GM23248 (cell line): ENCODE data around the gene POMC. TPM values are rescaled to one million over a fixed set of nuclear protein-coding genes. Genes with fewer than 3 reads are reported as not detected.
"Not testable (repeated sequence)": the region's sequence is repeated elsewhere in the genome, so short reads cannot be mapped to it uniquely, and the experiment has no call there.

Experiments
- DNase-seq: peaks from one replicate; pipeline ENCODE4 v3.0.0-alpha.2; 2015
- H2AFZ ChIP-seq: fragments of 200-600 bp; sonication (generic); 2 replicates; pipeline ENCODE4 v1.6.1; 2016; ENCODE audit warnings: antibody characterized with exemption
- H3F3A ChIP-seq: fragments of 200-600 bp; sonication (generic); 2 replicates; pipeline ENCODE4 v1.6.1; 2016; ENCODE audit warnings: mild to moderate bottlenecking, antibody characterized with exemption, mixed run types; ENCODE audit not compliant: insufficient read depth
- H3K27ac ChIP-seq: fragments of 200-600 bp; sonication (generic); 2 replicates; pipeline ENCODE4 v1.5.1; 2016; ENCODE audit warnings: mild to moderate bottlenecking
- H3K27me3 ChIP-seq: fragments of 200-600 bp; sonication (generic); replicated peaks from 2 replicates; pipeline ENCODE4 v1.6.1; 2016; ENCODE audit warnings: mild to moderate bottlenecking; ENCODE audit not compliant: insufficient read depth
- H3K36me3 ChIP-seq: fragments of 200-600 bp; sonication (generic); 2 replicates; pipeline ENCODE4 v1.6.1; 2016; ENCODE audit warnings: low read depth, mild to moderate bottlenecking
- H3K4me1 ChIP-seq: fragments of 200-600 bp; sonication (generic); 2 replicates; pipeline ENCODE4 v1.6.1; 2016; ENCODE audit warnings: mild to moderate bottlenecking; ENCODE audit not compliant: insufficient read depth
- H3K4me2 ChIP-seq: fragments of 200-600 bp; sonication (generic); one replicate; pipeline ENCODE4 v1.6.1; 2016; ENCODE audit warnings: mild to moderate bottlenecking; ENCODE audit not compliant: unreplicated experiment
- H3K4me3 ChIP-seq: fragments of 200-600 bp; sonication (generic); 2 replicates; pipeline ENCODE4 v1.5.1; 2016; ENCODE audit warnings: mild to moderate bottlenecking
- H3K79me2 ChIP-seq: fragments of 200-600 bp; sonication (generic); 2 replicates; pipeline ENCODE4 v1.6.1; 2016; ENCODE audit warnings: mild to moderate bottlenecking; ENCODE audit not compliant: insufficient read depth
- H3K9ac ChIP-seq: fragments of 200-600 bp; sonication (generic); 2 replicates; pipeline ENCODE4 v1.6.1; 2016; ENCODE audit warnings: mild to moderate bottlenecking
- H3K9me2 ChIP-seq: fragments of 200-600 bp; sonication (generic); 2 replicates; pipeline ENCODE4 v1.6.1; 2016; ENCODE audit warnings: mixed run types, mild to moderate bottlenecking, moderate library complexity; ENCODE audit not compliant: insufficient read depth
- H3K9me3 ChIP-seq: fragments of 200-600 bp; sonication (generic); one replicate; pipeline ENCODE4 v1.6.1; 2017; ENCODE audit warnings: low read depth
- H4K20me1 ChIP-seq: fragments of 200-600 bp; sonication (generic); 2 replicates; pipeline ENCODE4 v1.6.0; 2016; ENCODE audit not compliant: insufficient read depth
- EZH2 ChIP-seq: fragments of 200-600 bp; sonication (generic); IDR thresholded peaks from 2 replicates; pipeline ENCODE4 v1.6.1; 2018; ENCODE audit warnings: antibody characterized with exemption, mild to moderate bottlenecking; ENCODE audit not compliant: insufficient read depth, poor library complexity, severe bottlenecking
- EZH2phosphoT487 ChIP-seq: fragments of 200-600 bp; sonication (generic); IDR thresholded peaks from 2 replicates; pipeline ENCODE4 v1.6.1; 2018; ENCODE audit warnings: antibody characterized with exemption, moderate library complexity, mild to moderate bottlenecking, low read depth; ENCODE audit not compliant: insufficient read depth
- WGBS, 2 experiments: methylation state at CpG; one replicate each; pipeline ENCODE4 v1.1.6; 2015 to 2017; ENCODE audit warnings: low lambda C conversion rate in 2 of 2, low coverage in 1 of 2; ENCODE audit errors: missing lambda C conversion rate in 2 of 2; 5-methylcytosine and 5-hydroxymethylcytosine counted together
- in situ Hi-C: fragments of 300-500 bp; cut with MboI; formaldehyde crosslinking; loops from 2 replicates; pipeline ENCODE4 v1.15.0; 2020
- polyA plus RNA-seq: library from polyadenylated mRNA; unstranded; fragments of >200 nt; fragmentation: Nextera tagmentation; extraction: Ambion mirVana; gene quantifications from 2 replicates; pipeline ENCODE4 v1.2.1, GENCODE V29; 2016
- total RNA-seq: library from RNA; depleted of rRNA; stranded (reverse); fragments of >200 nt; shearing (Covaris generic); gene quantifications from 2 replicates; pipeline ENCODE4 v1.2.3, GENCODE V29; 2014

POMC gene
- total and polyA plus RNA-seq, 2 experiments from 2014 or later = 2.5 to 3.6 TPM

GRCh38 chr2:25170888-25171287 is 2.5 kb upstream of the POMC start:
- Histone ChIP-seq H3K4me3 (no peak overlapping the region), H3K4me2 (no peak overlapping the region), H4K20me1 (no peaks in the 10 kb centered on the region), H3K9me2 (no peaks in the 10 kb centered on the region), H3K27ac (no peak overlapping the region), H3K4me1 (no peaks in the 10 kb centered on the region), H3K9ac (no peak overlapping the region), H3F3A (no peaks in the 10 kb centered on the region), H2AFZ (no peak overlapping the region), H3K27me3 (peaks cover 72% of the 10 kb centered on the region), H3K9me3 (no peaks in the 10 kb centered on the region), H3K36me3 (no peaks in the 10 kb centered on the region), H3K79me2 (no peaks in the 10 kb centered on the region)
- DNase-seq = no peak
- 62 to 71% methylated on average over 7 of the region's 7 CpGs for WGBS, 2 experiments
- no peak for TF ChIP-seq EZH2
- TF ChIP-seq EZH2phosphoT487 = no peak
- in situ Hi-C loops = no loop called here

- H3K9me2 ChIP-seq = no peaks in the 10 kb centered on the region
- no peak overlapping the region for H3K9ac ChIP-seq
- TF ChIP-seq EZH2phosphoT487 (0 out of 2 replicates have a peak, but pooled peaks have one; percentile 10), EZH2 (no peak)
- H3K27ac ChIP-seq = no peak overlapping the region
- H3K4me1 ChIP-seq = no peaks in the 10 kb centered on the region
- H2AFZ ChIP-seq = no peak overlapping the region
- no peaks in the 10 kb centered on the region for H3F3A ChIP-seq
- H3K4me2 ChIP-seq = no peak overlapping the region
- H3K27me3 ChIP-seq = peaks cover 74% of the 10 kb centered on the region
- no peak for DNase-seq
- no peaks in the 10 kb centered on the region for H3K79me2 ChIP-seq
- no peaks in the 10 kb centered on the region for H3K36me3 ChIP-seq
- H4K20me1 ChIP-seq = no peaks in the 10 kb centered on the region
- H3K4me3 ChIP-seq = no peak overlapping the region
- no peaks in the 10 kb centered on the region for H3K9me3 ChIP-seq
- 6 to 36% methylated on average over 2 of the region's 2 CpGs for WGBS, 2 experiments
- in situ Hi-C loops = no loop called here
Measured at GRCh38 chr2:25169073-25169470, 692 bp upstream of the POMC start.

- in situ Hi-C loops = no loop called here
- Histone ChIP-seq H3K4me3 (no peak overlapping the region), H3K4me2 (no peak overlapping the region), H3K9ac (no peak overlapping the region), H3K79me2 (no peaks in the 10 kb centered on the region), H3K36me3 (no peaks in the 10 kb centered on the region), H3K27me3 (peaks cover 65% of the 10 kb centered on the region), H3K27ac (no peak overlapping the region), H2AFZ (no peak overlapping the region), H3F3A (no peaks in the 10 kb centered on the region), H3K9me3 (no peaks in the 10 kb centered on the region), H4K20me1 (no peaks in the 10 kb centered on the region), H3K9me2 (no peaks in the 10 kb centered on the region), H3K4me1 (no peaks in the 10 kb centered on the region)
- no peak for TF ChIP-seq EZH2
- TF ChIP-seq EZH2phosphoT487 = no peak
- no peak for DNase-seq
- WGBS, 2 experiments = 72 to 74% methylated on average over 10 of the region's 10 CpGs
Measured at GRCh38 chr2:25165992-25166875, 2.1 kb downstream of the POMC start.

DNA sequence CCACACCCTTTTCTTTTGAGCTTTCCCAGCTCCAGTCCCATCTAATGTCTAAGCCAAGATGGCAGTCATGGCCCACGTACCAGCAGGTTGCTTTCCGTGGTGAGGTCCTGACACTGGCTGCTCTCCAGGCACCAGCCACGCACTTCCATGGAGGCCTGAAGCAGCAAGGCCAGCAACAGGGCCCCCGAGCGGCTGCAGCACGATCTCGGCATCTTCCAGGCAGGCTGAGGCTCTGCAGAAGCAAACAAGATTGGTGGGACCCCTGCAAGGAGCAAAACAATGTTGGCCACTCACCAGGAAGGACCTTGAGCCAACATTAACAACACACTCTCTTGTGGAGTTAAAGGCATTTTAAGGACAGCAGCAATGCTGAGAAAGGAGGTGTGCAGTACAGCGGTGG is 3.8 kb downstream of the POMC start:
- no peaks in the 10 kb centered on the region for H3F3A ChIP-seq
- no peak overlapping the region for H2AFZ ChIP-seq
- no peaks in the 10 kb centered on the region for H3K9me3 ChIP-seq
- no peak overlapping the region for H3K4me3 ChIP-seq
- TF ChIP-seq EZH2phosphoT487 = no peak
- no peak for TF ChIP-seq EZH2
- DNase-seq = no peak
- no peak overlapping the region for H3K9ac ChIP-seq
- no peak overlapping the region for H3K27ac ChIP-seq
- no peaks in the 10 kb centered on the region for H3K36me3 ChIP-seq
- in situ Hi-C loops = no loop called here
- H3K4me1 ChIP-seq = no peaks in the 10 kb centered on the region
- H3K4me2 ChIP-seq = no peak overlapping the region
- 73 to 79% methylated on average over 8 of the region's 8 CpGs for WGBS, 2 experiments
- H3K79me2 ChIP-seq = no peaks in the 10 kb centered on the region
- H3K9me2 ChIP-seq = no peaks in the 10 kb centered on the region
- no peaks in the 10 kb centered on the region for H4K20me1 ChIP-seq
- peaks cover 50% of the 10 kb centered on the region for H3K27me3 ChIP-seq

- H3K9ac ChIP-seq, H3K36me3 ChIP-seq, H3K9me2 ChIP-seq, H3K4me2 ChIP-seq, H3K79me2 ChIP-seq, in situ Hi-C loops, H3F3A ChIP-seq, H4K20me1 ChIP-seq, H3K4me1 ChIP-seq, H3K27ac ChIP-seq, H3K4me3 ChIP-seq, H3K9me3 ChIP-seq, DNase-seq: not testable (repeated sequence)
- Histone ChIP-seq H2AFZ (peak overlapping the region; percentile 86), H3K27me3 (peaks cover 25% of the 10 kb centered on the region)
- WGBS, 2 experiments = 95% methylated on average over 7 of the region's 7 CpGs
Measured at GRCh38 chr2:25162061-25162460, 6.3 kb downstream of the POMC start.
